B cell (primary cell): Measurements from ENCODE around the gene TMC6. TPM values are rescaled to one million over a fixed set of nuclear protein-coding genes. Genes with fewer than 3 reads are reported as not detected.

Source experiments
- ATAC-seq: fragments of 200-7000 bp; cut with Tn5 transposase; one replicate; pipeline ENCODE4 v1.10.0; 2021; ENCODE audit warnings: low read depth, mild to moderate bottlenecking, moderate number of reproducible peaks, moderate library complexity
- CTCF ChIA-PET: fragments of 350-600 bp; sonication (Branson Sonifier 250); formaldehyde crosslinking; loops from one replicate; lab custom pipeline; 2021; ENCODE audit warnings: antibody characterized with exemption, inconsistent platforms; lab: Charles Lee
- POLR2A ChIA-PET: fragments of 350-600 bp; sonication (Branson Sonifier 250); formaldehyde crosslinking; loops from one replicate; lab custom pipeline; 2021; ENCODE audit warnings: antibody characterized with exemption; lab: Charles Lee
- DNase-seq: peaks from one replicate; pipeline ENCODE4 v3.0.0; 2013
- H2AFZ ChIP-seq: 2 replicates; pipeline ENCODE4 v1.6.1; 2012; ENCODE audit warnings: mild to moderate bottlenecking, low read depth, low read length; ENCODE audit not compliant: insufficient read depth, poor library complexity, severe bottlenecking
- H3K27ac ChIP-seq, 2 donors: 1 replicate in 1 of 2; 2 replicates in 1 of 2; pipeline ENCODE4 v1.5.1; 2012 to 2013; ENCODE audit warnings: low read length in 2 of 2, mild to moderate bottlenecking in 2 of 2, moderate library complexity in 1 of 2
- H3K27me3 ChIP-seq, 4 experiments: fragments of 200-600 bp in 1 of 4; sonication (generic) in 1 of 4; replicated peaks in 1 of 4; 1 replicate in 2 of 4; 2 replicates in 2 of 4; pipeline versions ENCODE4 v1.6.1 to v1.7.0; 2013 to 2016; ENCODE audit warnings: low read length in 3 of 4, mild to moderate bottlenecking in 2 of 4, mixed read lengths in 1 of 4, moderate library complexity in 1 of 4; ENCODE audit not compliant: insufficient read depth in 4 of 4, control insufficient read depth in 3 of 4; ENCODE audit errors: control extremely low read depth in 1 of 4
- H3K36me3 ChIP-seq, 2 experiments: replicated peaks in 1 of 2; 1 replicate in 1 of 2; 2 replicates in 1 of 2; pipeline versions ENCODE4 v1.6.1 to v1.7.1; 2013; ENCODE audit warnings: low read length in 1 of 2; ENCODE audit not compliant: insufficient read depth in 2 of 2, control insufficient read depth in 1 of 2; ENCODE audit errors: control extremely low read depth in 1 of 2, extremely low read depth in 1 of 2
- H3K4me1 ChIP-seq, 2 donors: fragments of 200-600 bp in 1 of 2; sonication (generic) in 1 of 2; 1 replicate in 1 of 2; 2 replicates in 1 of 2; pipeline versions ENCODE4 v1.5.1 to v1.6.1; 2013 to 2017; ENCODE audit warnings: low read length in 2 of 2; ENCODE audit not compliant: control insufficient read depth in 2 of 2, insufficient read depth in 2 of 2
- H3K4me2 ChIP-seq: replicated peaks from 2 replicates; pipeline ENCODE3; 2012; ENCODE audit warnings: mild to moderate bottlenecking, low read depth, low read length; ENCODE audit not compliant: poor library complexity, severe bottlenecking
- H3K4me3 ChIP-seq, 5 experiments: fragments of 200-600 bp in 1 of 5; sonication (generic) in 1 of 5; 1 replicate in 3 of 5; 2 replicates in 2 of 5; pipeline versions ENCODE4 v1.5.1 to v1.7.0; 2011 to 2016; ENCODE audit warnings: low read length in 4 of 5, mild to moderate bottlenecking in 4 of 5, low read depth in 2 of 5, control low read depth in 1 of 5, moderate library complexity in 1 of 5; ENCODE audit not compliant: insufficient read depth in 1 of 5; ENCODE audit errors: control extremely low read depth in 1 of 5, extremely low read depth in 1 of 5
- H3K79me2 ChIP-seq: fragments of 200-600 bp; sonication (generic); one replicate; pipeline ENCODE4 v1.6.0; 2016; ENCODE audit warnings: low read length; ENCODE audit not compliant: control insufficient read depth, insufficient read depth
- H3K9ac ChIP-seq: fragments of 200-600 bp; sonication (generic); 2 replicates; pipeline ENCODE4 v1.6.1; 2017; ENCODE audit warnings: mild to moderate bottlenecking, low read length, moderate library complexity
- H3K9me3 ChIP-seq, 3 donors: one replicate each; pipeline versions ENCODE4 v1.6.1 to v1.7.1; 2013; ENCODE audit warnings: low read length in 2 of 3; ENCODE audit not compliant: control insufficient read depth in 2 of 3, insufficient read depth in 1 of 3; ENCODE audit errors: control extremely low read depth in 1 of 3
- H4K20me1 ChIP-seq: 2 replicates; pipeline ENCODE4 v1.6.0; 2012; ENCODE audit warnings: mild to moderate bottlenecking, low read length; ENCODE audit not compliant: insufficient read depth, control insufficient read depth, poor library complexity, severe bottlenecking
- H3K27ac Mint-ChIP-seq: one replicate; pipeline ENCODE4 v1.8.0; 2021; ENCODE audit warnings: mixed read lengths
- H3K27me3 Mint-ChIP-seq: one replicate; pipeline ENCODE4 v1.8.0; 2021; ENCODE audit warnings: mixed read lengths
- H3K4me1 Mint-ChIP-seq: one replicate; pipeline ENCODE4 v1.8.0; 2021; ENCODE audit warnings: mixed read lengths
- H3K4me3 Mint-ChIP-seq: one replicate; pipeline ENCODE4 v1.8.0; 2021; ENCODE audit warnings: mixed read lengths
- H3K9me3 Mint-ChIP-seq: one replicate; pipeline ENCODE4 v1.8.0; 2022; ENCODE audit warnings: mixed read lengths; ENCODE audit not compliant: insufficient read depth
- CTCF ChIP-seq: fragments of 200-600 bp; IDR thresholded peaks from one replicate; pipeline ENCODE4 v1.8.0; 2022; ENCODE audit warnings: antibody characterized with exemption, mild to moderate bottlenecking
- EZH2 ChIP-seq: IDR thresholded peaks from 2 replicates; pipeline ENCODE4 v1.6.1; 2012; ENCODE audit warnings: borderline replicate concordance, low read depth, mild to moderate bottlenecking, moderate library complexity, low read length; ENCODE audit not compliant: insufficient read depth, poor library complexity, severe bottlenecking
- WGBS: methylation state at CpG from one replicate; pipeline ENCODE4 v1.1.5; 2013; ENCODE audit warnings: missing lambda C conversion rate; ENCODE audit not compliant: insufficient coverage; 5-methylcytosine and 5-hydroxymethylcytosine counted together
- intact Hi-C: fragments of 100-400 bp; cut with micrococcal nuclease; formaldehyde crosslinking; loops from one replicate; pipeline ENCODE4 v1.10.0; 2022
- polyA plus RNA-seq: library from polyadenylated mRNA; depleted of rRNA; stranded (reverse); fragments of >200 nt; gene quantifications from 2 replicates; pipeline ENCODE4 v1.2.3, GENCODE V29; 2012
- total RNA-seq, 2 donors: library from RNA; stranded (reverse); fragments of 120-200 nt in 1 of 2; gene quantifications; 1 replicate in 1 of 2; 2 replicates in 1 of 2; pipeline versions ENCODE4 v1.2.3 to v1.2.4, GENCODE V29; 2013 to 2022

The TMC6 gene
- total and polyA plus RNA-seq, 2 donors (not counting 1 experiment from before 2014, with no cell fraction given): 374 to 891 TPM

DNA sequence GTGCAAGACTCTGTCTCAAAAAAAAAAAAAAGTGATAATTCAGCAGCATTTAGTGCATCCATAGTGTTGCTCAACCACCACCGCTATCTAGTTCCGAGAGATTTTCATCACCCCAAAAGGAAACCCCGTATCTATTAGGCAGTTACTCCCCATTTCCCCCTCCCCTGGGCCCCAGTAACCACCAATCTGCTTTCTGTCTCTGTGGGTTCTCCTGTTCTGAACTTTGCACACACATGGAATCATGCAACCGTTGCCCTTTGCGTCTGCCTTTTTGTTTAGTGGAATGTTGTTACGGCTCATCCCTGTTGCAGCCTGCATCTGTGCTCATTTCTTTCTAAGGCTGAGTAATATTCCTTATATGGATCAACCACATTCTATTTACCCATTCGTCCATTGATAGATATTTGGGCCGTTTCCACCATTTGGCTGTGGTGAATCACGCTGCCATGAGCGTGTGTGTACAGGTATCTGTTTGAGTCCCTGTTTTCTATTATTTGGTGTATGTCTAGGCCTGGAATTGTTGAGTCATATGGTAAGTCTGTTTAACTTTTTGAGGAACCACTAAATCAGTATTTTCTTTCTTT is 31.1 kb upstream of the TMC6 start:
- no peak overlapping the region for H2AFZ ChIP-seq
- WGBS: 35% methylated on average over 6 of the region's 10 CpGs
- no peaks in the 10 kb centered on the region for H3K36me3 ChIP-seq
- no peak for ATAC-seq
- CTCF ChIA-PET: interaction anchor here (0.9 to 2.5 kb wide), 5 partner anchors 10 to 22 kb away, joined by 4 to 11 read pairs (median 5); no protein-coding TSS in a partner anchor
- TF ChIP-seq EZH2: no peak
- no peak for TF ChIP-seq CTCF
- Mint-ChIP-seq H3K27me3 (no peaks in the 10 kb centered on the region), H3K4me3 (peak overlapping the region; percentile 68), H3K27ac (peak overlapping the region; percentile 79), H3K9me3 (no peaks in the 10 kb centered on the region), H3K4me1 (peaks cover 54% of the 10 kb centered on the region)
- H3K27me3 ChIP-seq: no peaks in the 10 kb centered on the region
- H3K4me1 ChIP-seq: peaks cover 28 to 54% of the 10 kb centered on the region in 2 donors
- no peak overlapping the region for H3K9ac ChIP-seq
- no peak for DNase-seq
- no peak overlapping the region for H3K27ac ChIP-seq
- intact Hi-C loops: no loop called here
- no peaks in the 10 kb centered on the region for H3K79me2 ChIP-seq
- no peaks in the 10 kb centered on the region for H4K20me1 ChIP-seq
- no peaks in the 10 kb centered on the region for H3K9me3 ChIP-seq
- peak overlapping the region; percentile 36 for H3K4me2 ChIP-seq
- POLR2A ChIA-PET: interaction anchor here (0.7 to 1.5 kb wide), 2 partner anchors 13 to 111 kb away, joined by 3 to 4 read pairs; no protein-coding TSS in a partner anchor
- H3K4me3 ChIP-seq: no peak overlapping the region
